Measurements from ENCODE around the gene PKP4.

The PKP4 gene

GRCh38 chr2:158544998-158545397 lies 88.2 kb downstream of the PKP4 start:
- DNase-seq: no peak

DNA sequence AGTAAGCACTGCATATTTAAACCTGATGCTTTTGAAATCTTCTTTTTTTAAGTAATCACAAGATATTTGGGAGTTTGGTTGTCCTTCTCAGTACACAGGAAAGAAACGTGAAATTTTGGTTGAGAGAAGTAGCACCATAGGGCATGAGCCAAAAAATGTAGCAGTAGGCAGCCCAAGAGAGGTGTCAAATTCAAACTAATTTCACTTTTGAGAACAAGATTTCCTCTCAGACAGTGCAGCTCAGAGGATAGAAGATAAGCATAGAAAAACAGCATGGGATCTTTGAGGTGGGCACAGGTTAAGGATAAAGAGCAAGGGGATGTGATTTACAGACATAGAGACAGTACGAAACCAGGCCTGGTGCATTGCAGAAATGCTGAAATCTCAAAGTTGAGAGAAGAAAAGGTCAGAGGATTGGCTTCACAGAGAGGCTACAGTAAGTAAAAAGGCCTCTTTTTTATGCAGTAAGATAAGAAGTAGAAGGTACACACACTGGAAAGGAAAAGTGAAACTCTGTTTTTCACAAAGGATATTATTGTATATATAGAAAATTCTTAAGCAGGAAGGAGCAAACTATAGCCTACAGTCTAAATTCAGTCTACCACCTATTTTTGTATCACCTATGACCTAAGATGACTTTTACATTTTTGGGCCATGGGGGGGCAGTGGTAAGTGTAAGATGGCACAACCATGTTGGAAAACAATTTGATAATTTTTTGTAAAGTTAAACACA lies 89.8 kb downstream of the PKP4 start:
- DNase-seq: no peak

DNA sequence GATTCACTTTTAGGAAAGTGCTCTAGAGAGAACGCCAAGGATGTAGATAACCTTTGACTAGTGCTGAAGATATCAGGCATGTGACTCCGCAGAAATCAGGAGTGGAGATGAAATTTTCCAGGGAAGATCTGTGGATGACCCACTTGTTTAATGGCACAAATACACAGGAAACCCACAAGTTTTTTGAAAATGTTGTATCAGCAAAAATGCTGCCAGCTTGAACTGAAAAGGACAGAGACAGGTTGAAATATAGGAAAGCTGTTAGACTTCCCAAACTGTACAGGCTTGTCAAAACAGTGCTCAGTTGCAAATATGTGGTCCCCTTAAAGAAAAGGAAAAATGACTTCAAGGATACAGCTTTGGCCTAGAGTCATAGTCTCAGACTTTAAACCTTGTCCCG lies 96.5 kb downstream of the PKP4 start:
- no peak for DNase-seq

- DNase-seq: no peak
Measured at GRCh38 chr2:158554996-158555395, 98.2 kb downstream of the PKP4 start.

GRCh38 chr2:158556124-158556523 lies 99.4 kb downstream of the PKP4 start:
- no peak for DNase-seq

DNA sequence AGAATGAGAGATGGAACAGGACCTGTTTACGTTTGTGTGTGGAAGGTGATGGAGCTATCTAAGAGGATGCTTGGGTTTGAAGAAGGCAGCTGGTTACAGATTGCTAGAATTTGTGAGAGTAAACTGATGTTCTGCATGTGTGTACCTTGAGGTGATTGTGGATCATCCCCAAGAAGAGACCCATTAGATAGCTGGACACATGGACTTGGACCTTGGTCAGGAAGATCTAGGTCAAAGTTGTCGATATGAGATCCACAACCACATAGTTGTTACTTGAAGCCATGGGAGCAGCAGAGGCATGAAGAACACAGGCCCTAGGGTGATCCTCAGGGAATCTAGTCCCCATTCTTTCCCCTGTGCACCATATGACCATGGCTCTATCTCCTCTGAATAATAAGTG lies 101.0 kb downstream of the PKP4 start:
- no peak for DNase-seq

- no peak for DNase-seq
Measured at GRCh38 chr2:158559252-158559651, 102.5 kb downstream of the PKP4 start.

GRCh38 chr2:158560259-158560658 lies 103.5 kb downstream of the PKP4 start:
- DNase-seq: no peak

GRCh38 chr2:158561054-158561453 lies 104.3 kb downstream of the PKP4 start:
- no peak for DNase-seq

DNA sequence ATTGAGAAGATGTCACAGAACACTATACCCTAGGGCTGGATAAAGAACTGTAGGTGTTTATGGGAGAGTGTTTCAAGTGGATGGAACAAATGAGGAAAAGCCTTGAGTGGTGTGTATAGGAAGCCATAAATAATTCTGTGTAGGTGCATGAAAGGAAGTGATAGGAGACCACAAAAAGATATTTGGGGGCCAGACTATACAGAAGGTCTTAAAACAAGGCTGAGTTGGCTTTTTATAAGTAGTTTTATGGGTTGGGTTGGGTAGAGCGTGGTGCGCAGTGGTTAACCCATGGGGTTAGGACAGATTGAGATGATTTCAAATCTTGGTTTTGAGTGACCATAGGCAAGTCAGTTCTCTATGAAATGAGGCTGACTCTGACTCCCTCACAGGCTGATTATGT lies 110.5 kb downstream of the PKP4 start:
- no peak for DNase-seq

- DNase-seq: no peak
Measured at GRCh38 chr2:158569284-158569683, 112.5 kb downstream of the PKP4 start.

DNA sequence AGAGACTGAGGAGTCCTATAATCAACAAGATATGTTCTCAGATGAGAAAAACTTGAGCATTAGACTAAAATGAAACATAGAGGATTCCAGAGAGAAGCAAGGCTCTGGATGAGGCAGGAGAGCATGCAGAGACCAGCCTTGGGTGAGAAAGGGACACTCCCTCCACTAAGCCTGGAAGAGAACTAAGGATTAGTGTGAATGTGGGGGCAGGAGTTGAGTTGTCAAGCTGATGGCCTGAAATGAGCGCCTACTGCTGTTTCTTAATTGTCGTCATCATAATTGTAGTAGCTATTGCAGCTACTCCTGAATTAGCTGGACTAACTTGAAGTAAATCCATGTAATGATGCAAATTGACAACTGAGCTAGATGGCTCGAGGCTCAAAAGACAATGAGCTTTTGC lies 114.1 kb downstream of the PKP4 start:
- no peak for DNase-seq

DNA sequence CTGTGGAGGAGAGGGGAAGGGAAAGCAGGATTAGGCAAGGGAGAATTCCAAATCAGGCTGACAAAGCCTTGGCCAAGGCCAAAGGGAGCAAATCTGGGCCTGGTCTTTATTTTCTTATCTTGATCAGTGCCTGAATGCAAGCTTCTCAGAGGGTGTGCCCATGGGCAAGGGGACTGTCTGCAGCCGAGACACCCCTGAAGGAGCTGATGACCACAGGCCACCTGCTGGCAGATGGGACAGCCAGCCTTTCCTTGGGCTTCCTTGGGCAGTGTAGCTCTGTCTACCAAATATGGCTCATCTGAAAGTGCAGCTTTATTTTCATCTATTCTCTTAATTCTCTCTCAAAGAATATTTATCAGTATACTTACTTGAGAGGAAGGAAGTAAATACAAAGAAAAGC lies 117.0 kb downstream of the PKP4 start:
- no peak for DNase-seq

DNA sequence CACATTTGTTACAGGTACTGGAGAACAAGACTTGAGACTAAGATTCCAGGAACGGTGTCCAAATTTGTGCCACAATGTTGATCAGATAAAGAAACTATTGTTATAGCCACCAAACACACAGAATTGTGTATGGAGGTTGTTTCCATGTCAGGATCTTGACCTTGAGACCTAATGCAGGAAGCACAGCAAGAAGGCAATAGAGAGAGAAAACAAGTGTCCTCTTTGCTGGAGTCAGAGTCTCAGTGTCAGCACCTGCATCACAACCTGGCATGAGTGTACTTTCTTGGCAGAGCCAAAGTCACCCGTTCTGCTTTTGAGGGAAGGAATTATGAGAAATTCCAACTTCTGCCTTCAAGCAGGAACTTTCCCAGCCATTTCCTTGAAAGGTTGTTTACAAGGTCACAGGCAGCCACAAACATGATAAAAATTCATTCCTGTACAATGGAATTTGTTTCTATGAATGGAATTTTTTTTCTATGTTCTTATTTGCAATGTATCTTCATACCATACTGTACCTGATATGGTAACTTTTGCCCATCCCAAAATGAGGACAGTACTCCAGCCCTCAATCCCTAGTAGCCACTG lies 118.4 kb downstream of the PKP4 start:
- no peak for DNase-seq

DNA sequence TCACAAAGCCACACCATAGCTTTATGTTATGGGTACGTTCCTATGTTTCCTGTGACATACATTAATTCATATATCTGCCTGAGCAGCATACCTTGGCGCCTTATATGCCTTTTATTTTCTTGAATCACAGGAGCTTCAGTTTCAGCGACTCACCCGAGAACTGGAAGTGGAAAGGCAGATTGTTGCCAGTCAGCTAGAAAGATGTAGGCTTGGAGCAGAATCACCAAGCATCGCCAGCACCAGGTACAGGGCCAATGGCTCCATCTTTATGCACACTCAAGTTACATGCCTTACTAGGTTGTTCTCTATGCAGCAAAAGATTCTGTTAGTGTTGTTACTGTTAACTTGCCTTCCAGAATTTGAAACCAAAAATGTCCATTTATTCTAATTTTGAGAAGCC lies 120.4 kb downstream of the PKP4 start:
- no peak for DNase-seq

DNA sequence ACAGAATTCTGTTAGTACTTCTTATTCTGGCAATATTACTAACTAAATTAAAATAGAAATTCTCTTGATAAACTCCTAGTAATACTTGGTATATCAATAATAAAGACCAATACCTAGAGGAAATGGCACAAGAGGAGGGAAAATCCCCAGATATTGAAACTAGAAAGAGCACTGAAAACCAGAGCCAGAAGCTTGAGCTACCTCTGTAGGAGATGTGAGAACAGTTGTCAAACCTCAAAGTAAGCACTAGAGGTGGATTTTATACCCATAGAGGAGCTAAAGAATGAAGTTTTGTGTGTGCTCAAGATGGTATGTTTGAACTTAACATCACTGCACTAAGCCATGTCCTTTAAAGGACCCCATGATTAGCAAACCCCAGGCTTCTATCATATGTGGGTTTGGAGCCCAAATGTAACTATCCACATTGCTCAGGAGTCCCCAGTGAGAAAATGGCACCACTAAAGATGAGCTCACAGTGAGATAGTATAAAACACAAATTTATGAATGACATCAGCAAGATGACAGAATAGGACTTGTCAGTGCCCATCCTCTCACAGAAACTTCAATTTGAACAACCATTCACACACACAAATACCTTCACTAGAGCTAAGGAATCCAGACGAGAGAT lies 122.1 kb downstream of the PKP4 start:
- DNase-seq: no peak

- no peak for DNase-seq
Measured at GRCh38 chr2:158579928-158580327, 123.2 kb downstream of the PKP4 start.

- DNase-seq: no peak
Measured at GRCh38 chr2:158580760-158581159, 124.0 kb downstream of the PKP4 start.

- no peak for DNase-seq
Measured at GRCh38 chr2:158582670-158583069, 125.9 kb downstream of the PKP4 start.

DNA sequence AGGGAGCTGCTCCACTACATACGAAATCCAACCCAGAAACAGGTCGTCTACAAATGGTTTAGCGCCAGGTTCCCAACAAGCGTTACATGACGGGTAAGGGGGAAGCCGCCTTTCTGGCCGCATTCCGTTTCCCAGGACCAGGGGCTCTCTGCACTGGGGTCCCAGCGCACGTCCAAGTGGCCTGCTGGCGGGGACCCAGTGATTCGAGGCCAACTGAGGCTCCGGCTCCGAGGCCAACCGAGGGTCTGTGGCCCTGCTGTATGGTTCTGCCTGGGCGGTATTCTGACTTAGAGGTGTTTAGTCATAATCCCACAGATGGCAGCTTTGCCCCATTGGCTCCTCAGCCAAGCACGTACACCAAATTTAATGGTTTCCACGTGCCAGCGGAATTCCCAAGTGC lies 127.2 kb downstream of the PKP4 start:
- DNase-seq: no peak

- DNase-seq: no peak
Measured at GRCh38 chr2:158586491-158586890, 129.7 kb downstream of the PKP4 start.

GRCh38 chr2:158589303-158589702 lies 132.6 kb downstream of the PKP4 start:
- no peak for DNase-seq

GRCh38 chr2:158598862-158599517 lies 142.2 kb downstream of the PKP4 start:
- no peak for DNase-seq

DNA sequence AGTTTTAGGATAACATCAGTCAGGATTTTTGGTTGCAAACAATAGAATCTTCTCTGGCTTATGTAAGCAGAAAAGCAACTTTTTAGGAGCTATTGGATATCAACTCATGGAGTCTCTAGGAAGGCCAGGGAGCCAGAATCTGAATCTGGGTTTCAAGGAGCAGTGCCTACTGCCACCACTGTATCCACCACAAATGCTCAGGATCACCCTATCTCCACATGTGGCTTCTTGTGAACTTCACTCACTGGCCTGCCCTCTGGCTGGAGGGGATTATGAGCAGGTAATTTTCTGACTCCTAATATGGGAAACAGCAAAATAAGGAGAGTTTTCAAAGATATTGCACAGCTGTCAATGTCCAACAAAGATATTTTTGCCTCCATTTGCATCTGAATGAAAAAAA lies 142.9 kb downstream of the PKP4 start:
- DNase-seq: no peak

All from DMS79 (cell line).